HG02884 (cell line): ENCODE measurements around the gene CNOT4.

Experiments
- ATAC-seq: cut with Tn5 transposase; IDR thresholded peaks from one replicate; pipeline ENCODE4 v1.9.1; 2021; ENCODE audit warnings: mild to moderate bottlenecking, moderate library complexity; ENCODE audit not compliant: unreplicated experiment

The CNOT4 gene

DNA sequence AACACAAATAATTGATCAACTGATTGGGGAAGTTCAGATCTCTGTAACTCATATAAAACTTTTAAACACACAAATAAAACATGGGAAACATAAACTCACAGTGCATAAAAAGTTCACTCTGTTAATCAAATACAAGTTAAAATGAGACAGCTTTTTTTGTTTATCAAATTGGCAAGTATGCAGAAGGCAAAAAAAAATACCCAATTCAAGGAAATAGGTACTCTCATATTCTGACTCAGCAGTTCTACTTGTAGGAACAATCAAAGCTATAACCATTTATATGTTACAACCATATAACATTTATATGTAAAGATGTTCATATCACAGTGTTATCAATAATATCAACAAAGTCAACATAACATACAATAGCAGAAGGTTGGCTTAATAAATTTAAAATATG lies 102.0 kb downstream of the CNOT4 start:
- no peak for ATAC-seq

DNA sequence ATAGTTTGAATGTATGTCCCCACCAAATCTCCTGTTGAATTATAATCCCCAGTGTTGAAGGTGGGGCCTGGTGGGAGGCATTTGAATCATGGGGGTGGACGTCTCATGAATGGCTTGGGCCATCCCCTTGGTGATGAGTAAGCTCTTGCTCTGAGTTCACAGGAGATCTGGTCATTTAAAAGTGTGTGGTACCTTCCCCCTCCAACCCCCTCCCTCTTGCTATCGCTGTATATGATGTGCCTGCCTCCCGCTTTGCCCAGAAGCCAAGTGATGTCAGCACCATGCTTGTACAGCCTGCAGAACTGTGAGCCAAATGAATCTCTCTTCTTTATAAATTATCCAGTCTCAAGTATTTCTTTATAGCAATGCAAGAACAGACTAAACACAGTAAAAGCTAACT lies 103.0 kb downstream of the CNOT4 start:
- ATAC-seq = no peak

DNA sequence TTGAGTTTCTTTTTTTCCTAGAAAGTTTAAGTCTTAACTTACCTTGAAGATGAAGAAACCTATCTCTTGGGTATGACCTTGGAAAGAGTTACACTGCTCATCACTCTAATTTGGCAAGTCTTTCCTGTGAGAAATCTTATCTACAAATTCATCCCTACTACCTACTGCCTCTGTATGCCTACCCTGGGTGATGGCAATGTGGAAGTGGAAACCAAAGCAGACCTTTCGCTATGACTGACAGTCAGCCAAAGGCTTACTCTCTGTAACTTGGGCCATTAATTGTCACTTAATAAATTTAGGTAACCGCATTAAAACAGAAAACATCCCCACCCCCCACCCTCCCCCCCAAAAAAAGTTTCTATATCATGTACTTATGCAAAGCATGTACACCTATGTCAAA lies 103.9 kb downstream of the CNOT4 start:
- ATAC-seq = no peak

DNA sequence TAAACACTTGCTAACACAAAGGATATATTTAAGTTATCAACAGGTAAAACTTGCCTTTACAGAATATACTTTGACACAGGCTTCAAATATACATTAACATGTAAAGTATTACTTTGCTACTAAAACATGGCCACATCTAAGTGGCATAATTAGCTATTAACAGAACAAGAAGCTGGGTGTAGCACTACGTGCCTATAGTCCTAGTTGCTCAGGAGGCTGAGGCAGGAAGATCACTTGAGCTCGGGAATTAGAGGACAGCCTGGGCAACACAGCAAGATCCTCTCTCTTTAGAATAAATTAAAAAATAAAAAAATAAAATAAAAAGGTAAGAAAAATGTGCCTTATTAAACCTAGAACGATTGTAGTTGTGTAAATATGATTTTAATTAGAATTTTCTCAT lies 106.6 kb downstream of the CNOT4 start:
- ATAC-seq = no peak

DNA sequence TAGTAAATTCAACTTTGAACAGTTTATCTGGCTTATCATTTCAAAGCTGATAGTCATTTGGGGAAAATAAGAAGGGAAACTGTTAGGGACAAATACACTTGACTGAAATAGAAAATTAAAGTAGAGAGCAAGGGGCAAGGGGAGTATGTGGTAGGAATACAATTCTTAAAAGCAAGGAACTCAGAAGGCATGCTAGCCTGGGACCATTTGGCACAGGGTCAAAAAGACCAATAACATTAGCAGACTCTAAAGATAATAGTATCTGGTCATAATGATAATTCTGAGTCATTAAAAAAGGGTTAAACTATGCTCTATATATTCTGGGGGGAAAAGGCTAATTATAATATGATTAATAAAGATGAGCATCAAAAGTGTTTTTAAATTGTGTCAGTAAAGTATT lies 112.2 kb downstream of the CNOT4 start:
- ATAC-seq = no peak

DNA sequence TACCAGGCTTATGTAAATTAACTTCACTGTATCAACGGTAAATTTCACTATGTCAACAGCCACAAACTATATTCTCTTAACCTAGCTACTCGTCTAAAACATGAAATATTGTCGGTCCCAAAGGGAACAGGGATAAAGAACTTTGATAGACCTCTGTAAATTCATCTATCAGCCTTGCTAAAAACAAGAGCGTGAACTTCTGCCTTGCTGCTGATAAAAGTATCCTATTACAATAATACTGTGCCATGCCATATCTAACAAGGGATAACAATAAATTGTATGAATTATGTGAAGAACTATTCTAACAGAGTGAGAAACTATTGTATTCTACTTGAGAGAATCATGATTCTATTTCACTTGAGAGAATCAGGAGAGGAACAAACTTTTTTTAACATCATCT lies 117.2 kb downstream of the CNOT4 start:
- ATAC-seq = no peak

DNA sequence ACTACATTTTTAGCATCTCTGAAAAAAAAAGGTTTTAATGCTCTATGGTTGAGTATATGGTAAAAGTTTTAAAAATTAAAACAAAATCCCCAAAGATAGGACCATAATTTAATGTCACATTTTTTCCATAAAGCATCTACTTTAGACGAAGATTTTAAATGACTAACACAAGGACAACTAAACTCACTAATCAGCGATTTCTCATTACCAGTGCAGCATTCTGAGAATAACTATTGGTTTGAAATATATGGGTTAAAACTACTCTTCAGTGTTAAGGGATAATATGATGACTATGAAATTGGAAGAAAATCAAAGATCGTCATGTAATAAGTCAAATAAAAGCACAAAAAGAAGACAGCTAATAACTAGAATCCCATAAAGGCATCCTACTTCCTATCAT lies 118.4 kb downstream of the CNOT4 start:
- ATAC-seq = no peak

DNA sequence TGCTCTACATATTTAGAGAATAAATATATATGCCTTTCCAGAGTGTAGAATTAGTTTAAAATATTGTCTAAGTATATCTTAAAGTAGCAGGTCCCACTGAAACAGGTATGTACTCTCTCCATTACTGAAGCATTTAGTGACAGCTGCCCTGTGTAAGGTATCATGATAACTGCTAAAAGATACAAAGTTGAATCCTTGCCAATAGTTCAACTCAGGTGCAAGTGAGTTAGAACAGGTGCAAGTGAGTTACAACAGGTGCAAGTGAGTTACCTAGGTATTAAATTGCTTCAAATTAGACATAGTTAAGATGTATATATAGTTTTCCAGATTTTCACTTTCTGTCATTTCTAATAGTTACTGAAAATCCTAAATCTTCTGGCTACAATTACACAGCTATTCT lies 119.1 kb downstream of the CNOT4 start:
- ATAC-seq = no peak

DNA sequence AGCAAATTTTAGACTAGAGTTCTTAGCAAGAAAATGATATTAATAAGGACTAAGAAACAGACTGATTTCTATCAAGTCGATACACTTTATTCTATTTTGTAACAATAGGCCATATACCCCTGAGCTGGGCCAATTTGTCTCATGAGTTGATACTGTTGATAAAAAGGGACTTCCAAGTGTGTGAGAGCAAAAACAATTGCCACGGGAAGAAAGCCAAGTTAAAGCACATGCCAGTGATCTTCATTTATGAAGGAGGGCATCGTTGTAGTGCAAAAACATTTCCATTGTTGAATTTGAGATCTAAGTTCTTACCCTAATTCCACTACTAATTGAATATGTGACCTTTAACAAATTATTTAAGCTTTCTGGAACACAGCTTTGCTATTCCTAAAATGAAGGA lies 119.9 kb downstream of the CNOT4 start:
- no peak for ATAC-seq

DNA sequence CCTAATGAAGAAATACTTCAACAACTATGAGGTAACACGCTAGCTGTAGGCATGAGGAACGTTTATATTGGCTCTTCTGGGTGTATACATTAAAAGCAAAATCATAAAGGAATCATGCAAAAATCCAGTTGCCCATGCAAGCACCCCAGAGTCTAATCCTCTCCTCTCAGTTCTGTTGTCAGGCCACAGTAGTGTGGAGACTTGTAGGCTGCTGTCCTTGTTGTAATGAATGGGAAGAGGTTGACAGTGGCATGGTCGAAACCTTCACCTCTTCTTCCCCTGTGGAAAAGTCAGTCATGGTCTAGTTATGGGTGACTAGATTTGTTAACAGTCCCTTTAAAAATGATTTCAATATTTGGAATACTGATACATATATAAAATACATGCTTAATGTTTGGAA lies 121.3 kb downstream of the CNOT4 start:
- no peak for ATAC-seq

DNA sequence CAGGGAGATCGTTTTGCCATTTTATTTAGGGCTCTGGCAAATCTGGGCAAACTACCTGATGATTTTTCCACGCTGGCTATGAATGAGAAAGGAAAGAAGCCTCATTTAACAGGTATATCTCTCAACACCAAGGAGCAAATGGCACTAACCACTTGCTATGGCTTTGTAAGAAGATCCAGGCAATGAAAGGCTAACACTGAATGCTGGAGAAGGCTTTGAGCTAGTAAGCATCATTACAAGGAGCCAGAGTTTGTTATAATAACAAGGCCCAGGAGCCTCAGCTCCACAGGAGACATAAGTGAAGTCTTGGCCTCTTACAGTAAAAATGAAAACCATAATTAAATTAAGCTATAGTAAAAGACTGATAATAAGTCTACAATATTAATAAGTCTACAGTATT lies 123.1 kb downstream of the CNOT4 start:
- no peak for ATAC-seq

DNA sequence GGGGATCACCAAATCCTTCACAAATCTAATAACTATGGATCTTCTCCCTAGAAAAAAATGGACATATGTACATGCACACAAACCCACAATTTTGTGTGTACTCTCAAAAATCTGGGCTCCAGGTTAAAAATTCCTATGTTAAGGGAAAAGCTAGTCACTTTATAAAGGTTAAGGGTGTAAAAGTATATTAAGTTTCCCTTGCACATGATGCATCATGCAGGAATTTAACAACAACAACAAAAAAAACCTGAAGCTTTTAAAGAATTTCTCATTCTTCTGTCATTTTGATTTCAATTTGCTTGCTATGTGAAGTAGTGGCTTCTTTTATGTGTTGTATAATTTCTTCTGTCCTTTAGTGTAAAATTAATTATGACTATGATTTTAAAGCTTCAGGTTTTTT lies 123.7 kb downstream of the CNOT4 start:
- ATAC-seq = no peak

DNA sequence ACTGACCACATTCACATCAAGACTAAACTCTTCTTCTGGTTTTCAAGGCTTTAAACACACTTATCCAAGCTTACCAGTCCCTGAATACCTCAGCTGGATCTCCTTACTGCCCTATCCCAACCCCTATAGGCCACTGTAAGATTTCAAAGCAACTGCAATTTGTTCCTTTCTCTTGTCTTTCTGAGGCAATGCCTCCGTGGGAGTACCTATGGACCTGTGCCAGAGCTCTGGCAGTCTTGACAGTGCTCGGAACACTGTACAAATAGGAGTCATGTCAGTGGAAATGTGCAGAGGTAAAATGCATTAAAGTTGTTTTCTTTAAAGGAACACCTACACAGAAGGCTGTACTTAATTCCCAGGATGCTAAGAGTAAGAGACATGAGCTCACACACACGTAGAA lies 124.7 kb downstream of the CNOT4 start:
- no peak for ATAC-seq

DNA sequence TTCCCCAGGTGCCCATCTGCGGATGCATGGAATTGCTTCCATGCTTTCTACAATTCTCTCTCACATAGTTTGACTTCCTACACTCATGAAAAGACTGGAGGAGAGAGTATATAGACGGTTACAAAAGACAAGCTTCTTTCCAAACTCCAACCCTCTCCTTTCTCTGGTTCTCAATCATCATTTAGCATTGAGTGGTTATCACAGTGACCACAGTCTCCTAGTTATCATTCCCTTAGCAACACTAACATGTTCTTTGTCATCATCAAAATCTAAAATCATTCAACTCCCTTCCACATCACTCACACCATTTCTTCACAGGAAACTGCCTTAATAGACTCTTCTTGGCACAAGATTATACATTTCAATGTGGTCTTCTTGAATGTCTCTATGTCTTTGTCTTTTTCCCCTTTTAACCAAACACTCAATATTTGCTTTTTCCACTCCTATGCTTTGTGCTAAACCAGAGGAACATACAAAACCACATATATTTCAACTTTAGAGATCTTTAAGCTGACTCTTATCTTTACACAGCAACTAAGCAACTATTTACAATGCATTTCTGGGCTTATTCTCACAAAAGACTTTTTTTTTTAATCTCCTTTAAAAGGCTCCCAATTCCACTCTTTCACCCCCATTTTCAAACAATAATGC lies 126.3 kb downstream of the CNOT4 start:
- no peak for ATAC-seq

DNA sequence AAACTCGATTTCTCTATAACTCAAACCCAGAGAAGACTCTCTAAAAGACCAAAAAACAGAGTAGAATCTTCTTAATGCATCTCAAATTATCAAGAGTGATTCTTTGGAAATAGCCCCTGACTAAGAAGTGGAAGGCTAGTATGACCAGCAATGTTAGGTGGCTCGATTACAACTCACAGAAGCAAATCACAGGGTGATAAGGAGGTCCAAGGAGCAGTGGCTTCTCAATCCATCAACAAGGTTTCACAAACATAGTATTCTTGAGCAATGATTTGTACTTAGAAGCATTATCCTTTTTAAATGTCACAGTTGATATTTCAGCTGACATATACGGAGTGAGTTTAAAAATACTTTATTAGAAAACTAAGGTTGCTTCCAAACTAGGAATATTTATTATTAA lies 127.7 kb downstream of the CNOT4 start:
- ATAC-seq = no peak

DNA sequence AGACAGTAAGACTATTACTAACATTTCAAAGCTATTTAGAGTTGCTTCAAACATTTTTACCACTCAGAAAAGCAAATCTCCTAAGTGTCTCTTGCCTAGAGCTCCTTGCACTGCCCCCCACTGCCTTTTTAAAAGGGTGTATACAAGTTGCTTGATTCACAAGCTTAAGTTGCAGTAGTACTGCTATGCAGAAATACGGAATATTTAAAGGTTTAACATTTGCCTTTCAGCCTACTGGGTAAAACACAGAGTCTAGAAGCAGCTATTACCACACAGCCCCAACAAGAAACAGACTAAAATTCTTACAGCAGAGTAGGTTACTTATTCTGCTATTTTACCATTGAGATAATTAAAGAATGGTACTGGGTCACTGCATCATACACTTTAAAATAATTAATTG lies 128.5 kb downstream of the CNOT4 start:
- no peak for ATAC-seq

DNA sequence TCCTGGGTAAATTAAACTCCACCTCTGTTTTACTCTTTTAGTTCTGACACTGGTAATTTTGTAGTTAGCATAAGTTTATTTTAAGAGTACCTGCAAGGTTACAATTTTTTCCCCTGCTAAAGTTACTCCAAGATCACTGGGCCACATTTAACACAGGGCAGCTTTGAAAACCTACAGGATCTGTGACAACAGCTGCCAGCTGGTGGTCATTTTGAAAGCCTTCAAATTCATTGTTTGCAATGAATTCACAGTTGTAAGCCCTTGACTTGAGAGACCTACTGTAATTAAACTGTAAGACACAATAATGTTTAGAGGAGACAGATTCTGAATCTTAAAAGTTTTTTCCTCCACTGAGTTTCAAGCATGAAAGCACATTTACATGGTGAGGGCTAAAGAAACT lies 129.6 kb downstream of the CNOT4 start:
- no peak for ATAC-seq

DNA sequence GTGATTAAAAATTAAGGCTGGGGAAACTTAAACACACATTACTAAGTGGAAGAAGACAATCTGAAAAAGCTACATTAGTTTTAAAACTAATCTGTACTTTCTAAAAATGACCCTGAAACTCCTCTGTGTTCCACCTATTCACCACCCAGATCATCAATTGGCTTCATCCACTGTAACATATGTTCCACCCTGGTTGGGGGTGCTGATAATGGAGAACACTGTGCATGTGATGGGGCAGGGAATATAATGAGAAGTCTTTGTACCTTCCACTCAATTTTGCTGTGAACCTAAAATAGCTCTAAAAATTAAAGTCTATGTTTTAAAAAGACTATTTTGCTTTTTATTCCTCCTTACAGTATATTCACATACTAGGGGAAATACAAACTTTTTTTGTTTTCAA lies 132.7 kb downstream of the CNOT4 start:
- no peak for ATAC-seq

DNA sequence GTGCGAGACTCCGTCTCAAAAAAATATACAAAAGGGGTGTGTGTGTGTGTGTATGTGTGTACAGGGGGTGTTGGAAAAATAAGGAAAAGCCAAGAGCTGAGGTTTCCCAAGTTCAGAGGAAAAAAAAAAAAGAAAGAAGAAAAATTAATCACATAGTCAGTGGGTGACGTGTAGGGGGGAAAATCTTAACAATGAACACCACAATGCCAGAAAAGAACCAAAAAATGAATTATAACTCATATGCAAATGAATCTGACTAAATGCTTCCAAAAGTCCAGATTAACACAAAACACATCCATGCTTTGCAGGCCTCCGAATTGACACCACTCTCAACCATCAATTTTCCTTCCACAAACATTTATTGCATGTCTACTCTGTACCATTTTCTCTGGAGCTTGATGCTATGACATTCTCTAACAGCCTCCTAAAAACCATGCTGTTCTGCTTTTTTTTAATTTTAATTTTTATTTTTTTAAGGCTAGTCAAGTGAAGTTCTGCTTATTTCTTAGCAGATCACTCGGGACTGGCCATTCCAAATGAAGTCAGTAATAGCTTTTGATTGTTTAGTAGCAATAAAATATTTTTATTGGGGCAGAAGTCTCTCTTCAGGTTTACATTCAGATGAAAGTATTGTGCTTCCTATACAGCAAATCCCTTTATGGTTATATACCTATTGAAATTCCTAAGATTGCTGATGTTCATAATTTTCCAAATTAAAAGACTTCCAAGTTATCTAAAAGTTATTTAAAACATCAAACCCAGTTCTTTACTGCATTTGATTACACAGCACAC lies 133.8 kb downstream of the CNOT4 start:
- no peak for ATAC-seq

DNA sequence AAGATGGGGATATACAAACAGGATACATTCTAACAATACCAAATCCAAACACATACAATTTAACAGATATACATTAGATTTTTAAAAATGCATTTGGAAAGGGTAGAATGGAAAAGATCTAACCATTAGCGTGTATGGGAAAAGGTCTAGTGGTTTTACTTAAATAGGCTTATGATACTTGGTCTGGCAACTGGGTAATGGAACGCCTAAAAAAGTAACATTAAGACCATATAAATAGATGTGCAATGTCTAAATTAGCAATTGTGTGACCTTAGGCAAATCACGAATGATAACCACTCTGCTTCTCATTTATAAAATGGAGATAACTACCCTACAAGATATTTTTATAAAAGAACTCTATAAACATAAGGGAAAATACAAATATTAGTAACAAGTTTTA lies 135.2 kb downstream of the CNOT4 start:
- ATAC-seq = no peak

DNA sequence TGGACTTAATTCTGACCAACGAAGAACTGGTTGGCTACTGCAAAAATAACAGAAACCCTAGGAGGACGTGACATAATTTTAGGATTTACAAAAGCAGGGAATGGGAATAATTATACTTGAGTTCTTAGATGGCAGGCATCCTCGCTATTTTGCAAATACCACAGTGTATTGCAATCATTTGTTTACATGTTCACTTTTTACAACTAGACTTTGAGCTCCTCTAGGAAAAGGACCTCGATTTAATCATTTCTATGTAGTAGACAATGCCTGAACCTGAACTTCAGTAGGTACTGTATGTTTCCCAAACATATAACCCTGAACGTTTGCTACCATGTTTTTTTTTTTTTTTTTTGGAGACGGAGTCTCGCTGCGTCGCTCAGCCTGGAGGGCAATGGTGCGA lies 137.7 kb downstream of the CNOT4 start:
- no peak for ATAC-seq

DNA sequence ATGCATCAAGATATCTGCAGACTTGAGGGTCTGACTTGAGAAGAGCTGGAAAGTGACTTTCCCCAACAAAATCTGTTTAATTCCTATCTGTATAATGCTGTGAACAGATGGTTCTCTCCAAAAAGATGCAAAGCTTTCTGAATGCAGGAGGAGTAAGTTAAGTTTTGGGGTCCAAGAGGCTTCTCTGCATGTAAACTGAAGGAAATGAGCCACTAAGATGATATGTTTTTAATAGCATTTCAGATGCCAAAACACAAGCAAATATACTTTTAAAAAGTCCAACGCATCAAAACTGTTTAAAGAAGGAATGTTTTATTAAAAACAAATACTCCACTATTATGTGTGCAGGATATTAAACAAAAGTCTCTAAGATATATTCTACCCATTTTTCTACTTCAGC lies 139.2 kb downstream of the CNOT4 start:
- ATAC-seq = no peak

DNA sequence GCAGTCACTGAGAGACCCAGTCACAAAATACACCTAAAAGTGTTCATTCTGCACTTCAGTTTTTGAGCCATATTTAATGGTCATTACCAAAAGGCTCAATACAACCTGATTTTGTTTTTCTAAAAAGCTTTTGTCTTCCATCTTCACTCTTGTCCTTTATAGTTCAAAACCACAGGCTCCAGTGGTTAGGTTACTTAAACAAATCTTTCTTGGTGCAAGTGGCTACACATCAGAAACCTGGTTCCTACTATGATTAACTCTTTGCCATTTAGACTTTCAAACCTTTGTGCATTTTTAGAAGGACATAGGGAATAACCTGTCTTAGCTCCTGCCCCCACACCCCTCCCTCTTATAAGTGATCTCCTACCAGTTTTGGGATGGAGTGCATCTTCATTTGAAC lies 140.5 kb downstream of the CNOT4 start:
- no peak for ATAC-seq
